Measurements from ENCODE around the gene NPVF.

The NPVF gene

GRCh38 chr7:25180946-25181345, 47.3 kb downstream of the NPVF start:
- no peak overlapping the region for H3K27ac ChIP-seq
- no peak for DNase-seq
- in situ Hi-C loops (cut with HindIII; ENCODE audit: low pct_ligation_motif_present, low sequenced_read_pairs) = no loop called here
- no peaks in the 10 kb centered on the region for H3K27me3 ChIP-seq (replicated peaks)
- H3K36me3 ChIP-seq (replicated peaks) = no peaks in the 10 kb centered on the region
- no peak overlapping the region for H3K4me3 ChIP-seq (ENCODE audit: low read depth, low read length)
- TF ChIP-seq CTCF (IDR thresholded peaks at IDR 0.05; ENCODE audit: low read depth, low read length, missing control alignments) = peak; percentile 26

DNA sequence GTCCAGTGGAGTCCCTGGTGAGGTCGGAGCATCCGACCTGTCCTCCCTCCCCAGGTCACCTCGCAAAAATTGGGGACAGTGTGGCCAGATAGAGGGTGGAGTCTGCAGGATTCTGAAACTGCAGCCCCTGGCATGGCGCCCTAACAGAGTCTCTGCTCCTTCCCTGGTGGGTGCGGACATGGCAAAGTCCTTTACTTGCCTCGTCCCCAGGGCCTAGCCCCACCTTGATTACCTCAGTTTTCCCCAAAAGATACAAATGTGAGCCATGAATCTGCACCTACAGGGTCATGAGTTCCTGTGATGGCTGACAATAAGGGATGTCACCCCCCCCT, 47.7 kb downstream of the NPVF start:
- no peak for DNase-seq
- in situ Hi-C loops (cut with HindIII; ENCODE audit: low pct_ligation_motif_present, low sequenced_read_pairs) = no loop called here
- no peak for TF ChIP-seq CTCF (IDR thresholded peaks at IDR 0.05; ENCODE audit: low read depth, low read length, missing control alignments)
- Histone ChIP-seq H3K4me3 (ENCODE audit: low read depth, low read length) (peak overlapping the region; percentile 81), H3K27me3 (replicated peaks) (no peaks in the 10 kb centered on the region), H3K36me3 (replicated peaks) (no peaks in the 10 kb centered on the region), H3K27ac (no peak overlapping the region)

- Histone ChIP-seq H3K4me3 (ENCODE audit: low read depth, low read length) (peak overlapping the region; percentile 81), H3K36me3 (replicated peaks) (no peaks in the 10 kb centered on the region), H3K27me3 (replicated peaks) (no peaks in the 10 kb centered on the region), H3K27ac (no peak overlapping the region)
- in situ Hi-C loops (cut with HindIII; ENCODE audit: low pct_ligation_motif_present, low sequenced_read_pairs) = no loop called here
- TF ChIP-seq CTCF (IDR thresholded peaks at IDR 0.05; ENCODE audit: low read depth, low read length, missing control alignments) = peak; percentile 68
- peak; percentile 81 for DNase-seq
These were observed 48.3 kb downstream of the NPVF start for GRCh38 chr7:25179771-25180591.

- Histone ChIP-seq H3K4me3 (ENCODE audit: low read depth, low read length) (peak overlapping the region; percentile 81), H3K27me3 (replicated peaks) (no peaks in the 10 kb centered on the region), H3K36me3 (replicated peaks) (no peaks in the 10 kb centered on the region), H3K27ac (no peak overlapping the region)
- DNase-seq = no peak
- in situ Hi-C loops (cut with HindIII; ENCODE audit: low pct_ligation_motif_present, low sequenced_read_pairs) = no loop called here
- no peak for TF ChIP-seq CTCF (IDR thresholded peaks at IDR 0.05; ENCODE audit: low read depth, low read length, missing control alignments)
These were observed 49.0 kb downstream of the NPVF start for GRCh38 chr7:25179325-25179724.

Measured in brain microvascular endothelial cell (primary cell).